Measurements from ENCODE around the gene PIK3R1.
"Not testable (repeated sequence)": the region's sequence is repeated elsewhere in the genome, so short reads cannot be mapped to it uniquely, and the experiment has no call there.

Gene PIK3R1

GRCh38 chr5:68193481-68194036, 22.0 kb upstream of the PIK3R1 start:
- DNase-seq (ENCODE audit: low spot score) = no peak

GRCh38 chr5:68194386-68194785, 21.2 kb upstream of the PIK3R1 start:
- no peak for DNase-seq (ENCODE audit: low spot score)

- no peak for DNase-seq (ENCODE audit: low spot score)
These were observed 20.4 kb upstream of the PIK3R1 start for GRCh38 chr5:68195137-68195536.

GRCh38 chr5:68196876-68197275, 18.7 kb upstream of the PIK3R1 start:
- no peak for DNase-seq (ENCODE audit: low spot score)

- DNase-seq (ENCODE audit: low spot score) = no peak
These were observed 15.3 kb upstream of the PIK3R1 start for GRCh38 chr5:68200288-68200687.

GRCh38 chr5:68210654-68211053, 4.9 kb upstream of the PIK3R1 start:
- not testable (repeated sequence) for DNase-seq (ENCODE audit: low spot score)

GRCh38 chr5:68214482-68215207, 911 bp upstream of the PIK3R1 start:
- DNase-seq (ENCODE audit: low spot score) = no peak

- DNase-seq (ENCODE audit: low spot score) = no peak
These were observed 315 bp downstream of the PIK3R1 start for GRCh38 chr5:68215898-68216244.

- DNase-seq (ENCODE audit: low spot score) = peak; percentile 78
These were observed 890 bp downstream of the PIK3R1 start for GRCh38 chr5:68216245-68217046.

- no peak for DNase-seq (ENCODE audit: low spot score)
These were observed 1.4 kb downstream of the PIK3R1 start for GRCh38 chr5:68217047-68217355.

- DNase-seq (ENCODE audit: low spot score) = no peak
These were observed 2.0 kb downstream of the PIK3R1 start for GRCh38 chr5:68217528-68217927.

- no peak for DNase-seq (ENCODE audit: low spot score)
These were observed 3.7 kb downstream of the PIK3R1 start for GRCh38 chr5:68219161-68219816.

- no peak for DNase-seq (ENCODE audit: low spot score)
These were observed 4.7 kb downstream of the PIK3R1 start for GRCh38 chr5:68220260-68220659.

- DNase-seq (ENCODE audit: low spot score) = no peak
These were observed 5.4 kb downstream of the PIK3R1 start for GRCh38 chr5:68220914-68221313.

GRCh38 chr5:68221488-68221887, 5.9 kb downstream of the PIK3R1 start:
- DNase-seq (ENCODE audit: low spot score) = no peak

- no peak for DNase-seq (ENCODE audit: low spot score)
These were observed 6.8 kb downstream of the PIK3R1 start for GRCh38 chr5:68222310-68222709.

GRCh38 chr5:68222824-68223354, 7.3 kb downstream of the PIK3R1 start:
- no peak for DNase-seq (ENCODE audit: low spot score)

- no peak for DNase-seq (ENCODE audit: low spot score)
These were observed 8.3 kb downstream of the PIK3R1 start for GRCh38 chr5:68223904-68224303.

GRCh38 chr5:68224509-68225187, 9.1 kb downstream of the PIK3R1 start:
- DNase-seq (ENCODE audit: low spot score) = no peak

- DNase-seq (ENCODE audit: low spot score) = no peak
These were observed 9.8 kb downstream of the PIK3R1 start for GRCh38 chr5:68225188-68225910.

- DNase-seq (ENCODE audit: low spot score) = no peak
These were observed 10.5 kb downstream of the PIK3R1 start for GRCh38 chr5:68225911-68226545.

All from ecto neural progenitor cell (in vitro differentiated cells).